SW480 (cell line): Measurements from ENCODE around the gene PRKAR1B.
A peak's percentile ranks its signal among the peaks of the same experiment; 100 is the strongest.

Source experiments
- DNase-seq: peaks from one replicate; pipeline ENCODE4 v3.0.0-alpha.2; 2016; ENCODE audit warnings: low spot score

Gene PRKAR1B

DNA sequence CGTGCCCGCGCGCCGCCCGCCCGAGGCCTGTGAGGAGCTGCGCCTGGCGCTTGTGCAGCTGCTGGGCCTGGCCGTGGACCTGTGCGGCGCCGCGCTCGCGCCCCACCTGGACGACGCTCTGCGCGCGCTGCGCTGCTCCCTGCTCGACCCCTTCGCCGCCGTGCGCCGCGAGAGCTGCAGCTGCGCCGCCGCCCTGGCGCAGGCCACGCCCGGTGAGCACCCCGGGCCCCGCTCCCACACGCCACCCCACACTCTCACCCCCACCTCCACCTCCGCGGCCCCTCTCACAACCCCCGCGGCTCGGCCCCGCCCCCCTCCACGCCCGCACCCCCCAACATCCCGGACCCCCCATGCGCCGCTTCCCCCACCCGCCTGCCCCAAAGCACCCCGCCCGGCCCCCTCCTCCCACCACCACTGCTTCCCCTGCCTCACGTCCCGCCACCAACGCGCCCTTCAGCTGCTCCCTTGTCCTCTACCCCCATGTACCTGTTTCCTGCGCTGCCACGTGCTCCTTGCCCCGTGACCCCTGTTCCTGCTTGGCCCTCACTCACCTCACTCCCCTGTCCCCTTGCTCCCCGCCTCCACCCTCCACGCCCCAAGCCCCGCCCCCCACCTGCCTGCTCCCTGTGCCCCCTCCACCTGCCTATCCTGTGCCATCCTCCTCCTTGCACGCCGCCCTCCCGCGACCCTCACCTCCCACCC is at the start of gene PRKAR1B:
Gene PRKAR1B, minus strand, starts transcription at position 178 of the 702 bp plus-strand sequence. CDS start 15,776 bp downstream, outside the sequence.
- peak; percentile 80 for DNase-seq

DNA sequence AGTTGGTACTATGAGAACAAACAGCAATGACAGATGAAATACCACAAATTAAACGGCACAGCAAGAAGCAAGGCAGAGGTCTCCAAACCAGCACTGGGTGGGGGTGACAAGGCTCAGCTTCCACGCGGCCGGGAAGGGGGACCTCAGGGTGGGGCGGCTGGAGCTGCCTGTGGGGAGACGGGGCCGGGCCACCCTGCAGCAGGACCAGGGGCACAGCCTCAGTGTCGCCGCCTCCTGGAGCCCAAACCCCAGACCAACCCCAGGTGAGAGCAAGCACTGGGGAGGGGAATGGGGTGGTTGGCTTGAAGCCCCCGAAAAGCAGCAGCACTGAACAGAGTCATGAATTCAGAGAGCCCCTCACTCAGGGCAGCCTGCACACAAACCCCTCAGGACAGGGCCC is 49.3 kb upstream of the PRKAR1B start:
- no peak for DNase-seq

DNA sequence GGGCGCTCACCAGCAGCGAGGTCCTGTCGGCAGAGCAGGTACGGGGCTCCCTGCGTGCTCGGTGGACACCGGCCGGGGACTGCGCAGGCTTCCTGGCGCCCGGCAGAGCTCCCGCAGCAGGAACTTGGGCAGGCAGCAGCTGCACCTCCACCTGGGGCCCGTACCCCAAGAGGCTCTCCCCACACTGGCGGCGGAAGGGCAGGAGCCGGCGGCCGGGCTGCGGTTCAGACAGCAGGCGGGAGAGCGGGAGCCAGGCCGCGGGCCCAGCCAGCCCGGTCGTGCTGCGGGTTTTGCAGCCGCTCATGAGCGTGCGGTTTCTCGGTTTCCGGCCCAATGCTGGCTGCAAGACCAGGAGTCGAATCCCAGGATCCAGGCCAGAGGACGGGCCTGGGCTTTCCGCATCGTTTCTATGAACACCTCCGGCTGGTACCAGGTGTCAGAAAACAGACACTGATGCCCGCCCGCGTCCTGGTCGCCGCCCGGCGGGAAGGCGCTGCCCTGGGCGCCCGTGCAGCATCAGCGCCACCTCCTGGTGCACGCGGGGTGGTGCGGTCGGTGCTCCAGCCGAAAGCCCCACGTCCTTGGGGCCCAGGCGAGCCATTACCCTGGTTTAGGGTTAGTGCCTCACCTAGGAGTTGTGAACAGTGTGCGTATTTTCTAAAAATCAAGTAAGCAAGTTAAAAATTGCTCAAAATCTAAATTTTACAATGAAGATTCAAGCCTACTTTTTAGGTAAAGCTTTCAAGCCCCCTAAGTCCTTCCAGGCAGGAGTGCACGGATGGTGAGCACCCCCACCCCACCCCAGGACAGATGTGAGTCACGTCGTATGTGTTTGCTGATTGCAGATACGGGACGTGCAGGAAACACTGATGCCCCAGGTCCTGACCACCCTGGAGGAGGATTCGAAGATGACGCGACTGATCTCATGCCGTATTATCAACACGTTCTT is 47.4 kb upstream of the PRKAR1B start:
- DNase-seq, result no peak

DNA sequence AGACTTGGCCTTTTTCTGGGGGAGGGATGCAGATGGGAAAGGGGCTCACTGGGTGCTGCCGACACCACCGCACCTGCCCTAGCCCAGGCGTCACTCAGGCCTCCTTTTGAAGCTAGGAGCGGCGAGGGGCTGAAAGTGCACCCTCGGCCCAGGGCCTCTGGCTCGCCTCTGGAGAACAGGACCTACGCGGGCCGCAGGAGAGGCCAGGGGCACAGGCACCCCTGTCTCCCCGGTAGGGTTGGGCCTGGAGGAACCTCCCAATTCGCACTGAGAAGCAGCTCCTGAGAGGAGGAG is 46.5 kb upstream of the PRKAR1B start:
- no peak for DNase-seq

DNA sequence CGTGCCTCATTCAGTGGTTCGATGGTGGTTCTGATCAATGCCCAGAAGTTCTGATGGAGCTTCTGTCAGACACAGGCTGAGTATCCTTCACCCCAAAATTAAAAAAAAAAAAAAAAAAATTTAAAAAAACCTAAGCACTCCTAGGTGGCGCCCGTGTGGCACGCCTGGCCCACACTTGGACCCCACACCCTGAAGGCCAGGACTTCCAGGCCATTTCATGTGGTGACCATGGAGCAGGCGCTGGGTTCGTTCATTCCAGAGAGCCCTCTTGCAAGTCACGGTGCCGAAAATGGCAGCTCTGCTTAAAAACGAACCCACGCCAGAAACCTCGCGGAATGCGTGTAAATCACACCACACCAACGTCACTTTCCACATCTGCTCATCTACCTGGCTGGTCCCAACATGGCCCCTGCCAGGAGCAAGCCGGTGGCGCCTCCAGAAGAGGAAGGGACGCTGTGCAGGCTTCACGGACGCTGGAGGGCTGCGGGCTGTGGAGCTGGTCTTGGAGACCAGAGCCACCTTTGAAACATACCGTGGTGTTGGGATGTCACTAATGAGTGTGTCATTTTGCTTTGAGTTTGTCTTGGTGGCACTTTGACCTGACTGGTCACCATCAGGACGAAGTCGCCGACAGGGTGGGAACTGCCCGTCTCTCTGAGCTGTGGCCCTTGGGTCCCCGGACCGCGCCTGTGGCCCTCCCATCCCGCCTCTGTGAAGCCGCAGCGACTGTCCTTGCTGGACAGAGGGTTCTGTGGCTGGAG is 46.0 kb upstream of the PRKAR1B start:
- no peak for DNase-seq

DNA sequence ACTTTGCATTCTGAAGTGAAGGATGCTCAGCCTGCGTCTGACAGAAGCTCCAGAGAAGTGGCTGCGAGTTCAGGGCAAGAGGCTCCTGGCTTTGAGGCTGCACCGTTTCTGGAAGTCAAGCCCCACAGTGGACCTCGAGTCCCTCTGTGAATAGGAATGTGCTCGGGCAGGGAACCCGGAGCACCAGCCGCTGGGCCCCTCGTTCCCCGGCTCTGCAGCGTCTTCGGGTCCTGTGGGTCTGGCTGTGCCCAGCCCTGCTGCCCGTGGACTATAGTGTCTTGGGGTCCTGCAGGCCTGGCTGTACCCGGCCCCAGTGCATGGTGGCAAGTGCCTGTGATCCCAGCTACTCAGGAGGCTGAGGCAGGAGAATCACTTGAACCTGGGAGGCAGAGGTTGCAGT is 45.3 kb upstream of the PRKAR1B start:
- no peak for DNase-seq

DNA sequence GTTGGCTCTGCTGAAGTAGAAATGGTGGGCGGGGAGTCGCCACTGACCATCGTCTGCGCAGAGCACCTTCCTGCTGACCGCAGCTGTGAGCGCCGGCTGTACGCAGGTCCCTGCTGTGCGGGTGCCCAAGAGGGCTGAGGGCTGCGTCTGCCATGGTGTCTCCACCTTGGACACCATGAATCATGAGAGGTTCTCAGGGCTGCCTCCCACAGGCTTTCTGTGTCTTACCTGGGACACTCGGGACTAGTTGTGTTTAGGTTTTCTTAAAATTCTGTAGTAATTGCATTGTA is 44.9 kb upstream of the PRKAR1B start:
- no peak for DNase-seq

DNA sequence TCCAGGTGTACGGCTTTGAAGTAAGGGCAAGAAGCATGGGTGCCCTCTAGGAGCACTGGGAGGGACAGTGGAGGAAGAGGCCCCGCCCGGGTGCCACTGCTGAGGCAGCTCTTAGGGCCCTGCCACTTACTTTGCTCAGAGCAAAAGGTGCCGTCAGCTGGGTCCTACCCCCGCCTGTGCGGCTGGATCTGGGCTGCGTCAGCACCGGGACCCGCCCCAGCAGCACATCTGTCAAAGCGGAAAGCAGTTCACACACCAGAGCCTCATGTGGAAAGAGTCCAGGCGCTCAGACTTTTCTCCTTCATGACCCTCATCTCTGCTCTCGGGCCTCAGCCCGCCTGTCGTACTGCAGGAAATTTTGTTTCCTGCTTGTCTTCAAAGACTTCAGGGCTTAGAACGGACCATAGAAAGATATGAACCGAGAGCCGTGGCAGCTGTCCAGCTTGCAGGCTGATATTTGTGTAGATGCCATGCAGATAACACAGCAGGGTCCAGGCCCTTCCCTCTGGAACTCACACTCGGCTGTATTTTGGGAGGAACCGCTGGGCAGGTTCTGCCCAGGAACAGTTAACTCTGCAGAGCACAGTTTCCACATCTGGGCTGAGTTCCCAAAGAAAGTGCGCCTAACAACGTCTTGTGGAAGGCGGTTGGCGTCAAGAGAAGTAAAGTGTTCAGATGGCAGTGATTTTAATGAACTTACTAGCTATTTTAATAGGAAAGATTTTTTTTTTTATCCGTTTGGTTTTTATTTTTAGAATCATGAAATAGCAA is 44.3 kb upstream of the PRKAR1B start:
- no peak for DNase-seq

DNA sequence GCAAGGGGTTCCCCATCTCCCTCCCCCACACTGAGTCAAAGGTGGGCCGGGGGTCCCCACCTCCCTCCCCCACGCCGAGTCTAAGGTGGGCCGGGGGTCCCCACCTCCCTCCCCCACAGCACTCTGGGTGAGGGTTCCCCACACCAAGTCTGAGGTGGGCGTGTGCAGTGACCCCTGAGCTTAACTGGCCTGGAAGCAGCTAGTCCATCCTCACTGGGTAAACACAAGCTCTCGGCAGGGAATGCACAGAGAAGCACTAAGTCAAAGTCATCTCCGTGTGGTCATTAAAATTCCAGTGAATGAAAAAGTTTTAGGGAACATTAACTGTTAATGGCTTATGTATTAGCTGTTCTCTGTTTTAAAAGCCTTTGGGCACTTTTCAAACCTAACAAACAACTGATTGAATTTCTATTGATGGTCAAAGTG is 43.7 kb upstream of the PRKAR1B start:
- DNase-seq, result no peak

DNA sequence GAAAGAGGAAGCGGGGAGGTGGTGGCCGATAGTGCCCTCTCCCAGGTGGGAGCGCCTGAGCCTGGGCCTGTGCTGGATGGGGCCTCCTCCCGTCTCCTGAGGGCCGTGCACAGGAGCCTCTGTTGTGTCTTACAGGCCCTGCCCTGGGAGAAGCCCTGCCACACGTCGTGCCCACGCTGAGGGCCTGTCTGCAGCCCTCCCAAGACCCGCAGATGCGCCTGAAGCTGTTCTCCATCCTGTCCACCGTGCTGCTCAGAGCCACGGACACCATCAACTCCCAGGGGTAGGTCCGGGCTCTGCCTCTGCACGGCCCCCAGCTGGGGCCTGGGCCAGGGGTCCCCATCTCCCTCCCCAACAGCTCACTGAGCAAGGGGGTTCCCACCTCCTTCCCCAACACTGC is 43.3 kb upstream of the PRKAR1B start:
- no peak for DNase-seq

DNA sequence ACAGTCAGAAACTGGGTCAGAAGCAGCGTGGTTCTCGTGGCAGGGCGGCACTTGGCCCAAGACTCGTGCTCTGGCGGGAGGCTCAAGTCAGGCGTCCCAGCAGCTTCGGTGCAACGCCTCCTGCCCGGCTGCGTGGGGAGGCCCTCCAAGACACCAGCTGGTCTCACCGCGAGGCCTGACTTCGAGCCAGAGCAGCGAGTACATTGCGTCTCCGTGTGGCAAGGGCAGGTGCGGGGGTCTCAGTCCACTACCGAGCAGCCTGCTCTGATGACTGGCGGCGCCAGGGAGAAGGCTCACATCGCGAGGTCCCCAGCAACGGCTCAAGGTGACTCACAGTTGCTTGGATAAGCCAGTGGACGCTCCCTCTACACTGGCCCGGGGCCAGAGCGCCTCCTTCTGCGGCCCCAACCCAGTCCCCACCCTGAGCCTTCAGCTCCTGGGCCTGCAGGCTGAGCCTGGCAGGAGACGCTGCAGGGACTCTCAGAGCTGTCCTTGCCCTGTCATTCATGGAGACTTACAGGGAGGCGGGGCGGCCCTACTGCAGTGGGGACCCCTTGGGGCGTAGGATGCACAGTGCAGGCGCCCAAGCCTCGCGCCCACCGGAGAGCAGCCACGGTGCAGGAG is 41.9 kb upstream of the PRKAR1B start:
- no peak for DNase-seq

DNA sequence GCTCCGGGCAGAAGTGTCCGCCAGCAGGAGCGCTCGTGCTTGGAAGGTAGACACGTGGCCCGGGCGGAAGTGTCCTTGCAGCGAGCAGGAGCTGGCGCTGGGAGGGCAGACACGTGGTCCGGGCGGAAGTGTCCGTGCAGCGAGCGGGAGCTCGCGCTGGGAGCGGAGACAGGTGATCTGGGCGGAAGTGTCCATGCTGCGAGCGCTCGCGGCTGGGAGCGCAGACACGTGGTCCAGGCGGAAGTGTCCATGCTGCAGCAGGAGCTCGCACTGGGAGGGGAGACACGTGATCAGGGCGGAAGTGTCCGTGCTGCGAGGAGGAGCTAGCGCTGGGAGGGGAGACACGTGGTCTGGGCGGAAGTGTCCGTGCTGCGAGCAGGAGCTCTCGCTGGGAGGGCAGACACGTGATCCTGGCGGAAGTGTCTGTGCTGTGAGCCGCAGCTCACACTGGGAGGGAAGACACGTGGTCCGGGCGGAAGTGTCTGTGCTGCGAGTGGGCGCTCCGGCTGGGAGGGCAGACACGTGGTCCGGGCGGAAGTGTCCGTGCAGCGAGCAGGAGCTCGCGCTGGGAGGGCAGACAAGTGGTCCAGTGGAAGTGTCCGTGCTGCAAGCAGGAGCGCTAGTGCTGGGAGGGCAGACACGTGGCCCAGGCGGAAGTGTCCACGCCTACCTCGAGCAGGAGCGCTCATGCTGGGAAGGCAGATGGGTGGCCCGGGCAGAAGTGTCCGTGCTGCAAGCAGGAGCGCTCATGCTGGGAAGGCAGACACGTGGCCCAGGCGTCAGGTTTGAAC is 41.1 kb upstream of the PRKAR1B start:
- no peak for DNase-seq

DNA sequence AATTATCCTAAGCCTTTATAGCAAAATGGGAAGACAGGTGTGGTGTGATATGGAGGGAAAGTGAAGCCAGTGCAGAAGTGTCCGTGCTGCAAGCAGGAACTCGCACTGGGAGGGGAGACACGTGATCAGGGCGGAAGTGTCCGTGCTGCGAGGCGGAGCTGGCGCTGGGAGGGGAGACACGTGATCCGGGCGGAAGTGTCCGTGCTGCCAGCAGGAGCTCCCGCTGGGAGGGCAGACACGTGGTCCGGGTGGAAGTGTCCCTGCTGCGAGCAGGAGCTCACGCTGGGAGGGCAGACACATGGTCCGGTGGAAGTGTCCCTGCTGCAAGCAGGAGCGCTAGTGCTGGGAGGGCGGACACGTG is 40.5 kb upstream of the PRKAR1B start:
- DNase-seq, result no peak

DNA sequence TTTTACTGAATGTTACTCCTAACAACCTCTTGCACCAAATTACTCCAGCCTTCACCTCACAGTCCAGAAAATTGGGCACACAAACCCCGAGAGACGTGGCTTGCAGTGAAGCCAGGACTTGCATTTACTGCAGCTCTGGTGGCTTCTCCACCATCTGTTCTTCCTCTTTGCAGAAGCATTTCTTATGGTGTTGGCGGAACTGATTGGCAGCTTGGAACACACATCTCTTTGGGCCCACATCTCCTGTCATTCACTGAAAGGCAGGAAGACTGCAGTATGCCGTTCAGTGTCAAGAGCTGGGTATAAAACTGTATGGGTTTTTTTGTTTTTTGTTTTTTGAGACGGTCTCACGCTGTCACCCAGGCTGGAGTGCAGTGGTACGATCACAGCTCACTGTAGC is 38.3 kb upstream of the PRKAR1B start:
- DNase-seq, result no peak

DNA sequence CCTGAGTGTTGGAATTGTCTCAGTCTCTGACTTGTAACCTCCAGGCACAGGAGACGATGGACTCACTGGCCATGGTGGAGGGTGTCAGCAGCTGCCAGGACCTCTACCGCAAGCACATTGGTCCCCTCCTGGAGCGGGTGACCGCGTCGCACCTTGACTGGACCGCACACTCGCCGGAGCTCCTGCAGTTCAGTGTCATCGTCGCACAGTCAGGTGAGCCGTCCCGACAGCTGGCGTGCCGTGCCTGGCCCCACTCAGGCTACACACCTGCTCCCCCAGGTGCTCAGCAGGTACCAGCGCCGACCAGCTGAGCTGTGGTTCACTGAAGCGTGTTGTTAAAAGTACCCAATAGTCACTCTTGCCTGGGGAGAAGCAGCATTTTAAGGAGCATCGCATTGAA is 36.7 kb upstream of the PRKAR1B start:
- no peak for DNase-seq

DNA sequence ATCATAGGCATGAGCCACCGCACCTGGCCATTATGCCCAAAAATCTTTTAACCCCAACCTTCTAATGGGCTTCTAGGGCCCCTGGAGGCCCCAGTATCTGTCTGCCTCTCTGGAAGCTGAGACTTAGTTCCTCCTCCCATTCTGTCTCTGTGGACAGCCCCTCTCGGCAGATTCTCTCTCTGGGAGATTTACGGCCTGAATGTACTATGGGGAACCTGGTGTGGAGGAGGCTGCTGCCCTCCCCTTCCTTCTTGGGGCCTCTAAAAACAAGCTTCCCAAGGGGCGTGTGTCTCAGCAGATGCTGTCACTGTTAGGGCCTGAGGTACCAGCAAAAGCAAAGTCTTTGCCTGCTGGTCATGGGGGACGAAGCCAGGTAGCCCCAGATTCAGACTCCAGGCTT is 35.8 kb upstream of the PRKAR1B start:
- no peak for DNase-seq

DNA sequence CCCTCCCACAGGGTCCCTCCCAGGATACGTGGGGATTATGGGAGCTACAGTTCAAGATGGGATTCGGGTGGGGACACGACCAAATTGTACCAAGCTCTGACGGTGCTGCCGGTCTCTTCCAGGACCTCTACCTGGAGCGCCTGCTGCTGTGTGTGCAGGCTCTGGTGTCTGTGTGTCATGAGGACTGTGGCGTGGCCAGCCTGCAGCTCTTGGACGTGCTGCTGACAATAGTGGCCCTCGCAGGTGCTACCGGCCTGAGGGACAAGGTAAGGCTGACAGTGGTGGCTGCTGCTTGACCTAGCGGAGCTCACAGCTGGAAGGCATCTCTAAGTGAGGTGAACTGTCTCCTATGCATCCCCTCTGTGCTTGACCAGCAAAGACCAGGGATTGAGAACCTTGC is 34.5 kb upstream of the PRKAR1B start:
- DNase-seq, result no peak

DNA sequence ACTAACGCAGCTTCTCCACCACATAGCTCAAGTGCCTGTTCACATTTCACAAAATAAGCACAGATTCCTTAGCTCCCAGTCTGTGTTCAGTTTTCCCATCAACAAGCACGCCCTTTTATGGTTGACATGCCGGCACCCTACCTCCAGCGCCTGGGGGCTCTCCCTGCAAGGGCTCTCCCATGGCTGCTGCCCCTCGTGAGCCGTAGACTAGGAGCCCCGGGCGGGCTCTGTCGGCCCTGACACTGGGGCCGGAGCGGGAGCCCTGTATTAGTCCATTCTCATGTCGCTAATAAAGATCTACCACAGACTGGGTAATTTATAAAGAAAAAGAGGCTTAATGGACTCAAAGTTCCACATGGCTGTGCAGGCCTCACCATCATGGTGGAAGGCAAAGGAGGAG is 34.0 kb upstream of the PRKAR1B start:
- DNase-seq, result no peak

DNA sequence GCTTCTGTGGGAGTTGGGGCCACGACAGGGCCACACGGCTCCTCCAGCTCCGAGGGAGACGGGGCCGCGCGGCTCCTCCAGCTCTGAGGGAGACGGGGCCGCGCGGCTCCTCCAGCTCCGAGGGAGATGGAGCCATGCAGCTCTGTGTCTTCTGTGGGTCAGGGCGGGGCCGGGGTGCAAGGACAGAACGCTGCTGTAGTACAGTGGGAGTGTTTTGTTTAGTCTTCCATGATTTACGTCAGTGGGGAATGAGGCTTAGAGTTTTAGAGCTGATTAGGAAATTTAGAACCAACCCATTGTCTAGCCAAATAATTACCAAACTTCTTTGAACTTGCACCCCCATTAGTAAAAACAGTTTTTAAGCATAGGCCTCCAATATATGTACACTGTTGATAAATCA is 32.9 kb upstream of the PRKAR1B start:
- no peak for DNase-seq

DNA sequence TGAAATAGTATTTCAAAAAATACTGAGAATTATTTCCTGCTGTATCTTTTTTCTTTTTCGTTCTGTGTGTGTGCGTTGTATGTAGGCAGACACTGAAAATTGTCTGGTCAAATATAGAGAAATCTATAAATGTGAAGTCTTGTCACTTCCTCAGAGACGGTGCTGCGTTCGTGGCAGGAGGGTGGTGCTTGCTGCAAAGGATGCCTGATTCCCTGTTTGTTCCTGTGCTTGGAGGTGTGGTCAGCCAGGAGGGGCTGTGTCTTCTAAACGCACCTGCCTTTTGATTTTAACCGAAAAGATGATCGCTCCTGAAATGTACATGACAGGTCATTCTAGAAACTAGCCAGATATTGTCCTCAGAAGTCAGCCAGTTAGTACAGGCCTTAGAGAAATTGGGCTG is 32.5 kb upstream of the PRKAR1B start:
- DNase-seq, result no peak

DNA sequence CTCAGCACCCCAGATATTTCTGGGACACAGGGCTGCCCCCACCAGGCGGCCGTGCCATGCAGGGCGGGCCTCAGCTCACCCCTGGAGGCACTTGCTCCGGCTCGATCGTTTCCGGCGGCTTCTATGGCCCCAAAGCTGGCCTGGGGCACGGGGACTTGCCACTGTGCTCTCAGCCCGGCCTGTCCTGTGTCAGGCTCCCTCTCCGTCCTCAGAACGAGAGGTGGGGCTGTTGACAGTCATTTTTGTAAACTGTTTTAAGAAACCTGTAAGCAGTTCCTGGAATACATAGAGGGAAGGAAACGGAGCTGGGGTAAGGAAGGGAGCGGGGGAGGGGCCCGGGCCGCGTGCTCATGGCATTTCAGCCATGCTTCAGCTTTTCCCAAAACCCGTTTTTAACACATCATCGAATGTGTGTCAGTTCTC is 30.7 kb upstream of the PRKAR1B start:
- no peak for DNase-seq
